ENCODE data around the gene S100A6. TPM values are rescaled to one million over a fixed set of nuclear protein-coding genes. Genes with fewer than 3 reads are reported as not detected.

Gene S100A6
- total RNA-seq, 2 donors from 2014 or later: 90.9 to 106 TPM

DNA sequence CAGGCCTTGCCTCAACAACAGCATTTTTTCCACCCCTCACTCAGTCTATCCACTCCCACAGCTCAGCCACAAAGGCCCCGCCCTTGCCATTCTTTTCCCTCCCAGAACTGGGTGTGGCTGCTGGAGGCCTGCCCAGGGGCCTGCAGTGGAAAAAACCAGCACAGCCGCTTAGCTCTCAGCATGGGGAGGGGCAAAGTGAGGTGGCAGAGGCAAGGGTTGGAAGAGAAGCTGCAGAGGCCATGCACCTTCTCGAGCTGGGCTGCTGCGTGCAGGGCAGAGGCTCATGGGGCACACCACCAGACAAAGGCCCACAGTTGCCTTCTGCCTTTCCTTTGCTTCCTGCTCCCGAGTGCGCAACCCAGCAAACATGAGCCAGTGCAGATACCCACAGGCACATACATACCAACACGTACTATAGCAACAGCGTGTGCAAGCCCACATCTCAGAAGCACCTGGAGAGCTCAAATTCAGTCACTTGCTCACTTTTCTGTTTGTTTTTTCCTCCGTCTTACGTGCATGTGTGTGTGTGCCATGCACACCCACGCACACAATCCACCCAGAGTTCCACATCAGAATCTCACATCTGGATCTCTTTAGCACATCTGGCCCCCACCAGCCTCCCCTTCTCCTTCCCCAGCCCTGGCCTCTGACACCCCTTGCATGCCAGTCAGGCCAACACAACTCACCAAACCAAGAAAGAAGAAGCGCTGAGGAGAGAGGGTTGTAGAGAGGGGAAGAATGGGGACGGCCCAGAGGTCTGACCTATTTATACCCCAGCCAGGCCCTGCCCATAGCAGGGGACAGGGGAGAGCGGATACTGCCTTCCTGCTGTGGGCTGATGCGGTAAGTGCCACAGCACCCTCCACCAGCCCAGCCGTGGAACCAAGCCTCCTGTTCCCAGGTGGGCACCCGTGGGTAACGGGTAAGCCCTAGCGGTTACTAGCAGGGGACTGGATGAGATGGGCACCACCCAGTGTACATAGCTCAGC lies 9.6 kb upstream of the S100A6 start, which contains the start of gene S100A4:
S100A4 (minus strand) TSS at position 740 of the 989 bp plus-strand sequence. CDS start 1,012 bp downstream, outside the sequence.
- Mint-ChIP-seq H3K4me3 (peak within 1 kb of the TSS; percentile 93), H3K4me1 (ENCODE audit: low read depth in 2 of 2) (peaks cover 54% of the 10 kb centered on the region in 2 donors), H3K27ac (peak within 1 kb of the TSS; percentile 94 to 96), H3K36me3 (no peaks in the 10 kb centered on the region), H3K9me3 (no peaks in the 10 kb centered on the region), H3K27me3 (no peaks in the 10 kb centered on the region)
- ATAC-seq (peak; percentile 88 to 90), DNase-seq (ENCODE audit: low spot score) (peak; percentile 81)

DNA sequence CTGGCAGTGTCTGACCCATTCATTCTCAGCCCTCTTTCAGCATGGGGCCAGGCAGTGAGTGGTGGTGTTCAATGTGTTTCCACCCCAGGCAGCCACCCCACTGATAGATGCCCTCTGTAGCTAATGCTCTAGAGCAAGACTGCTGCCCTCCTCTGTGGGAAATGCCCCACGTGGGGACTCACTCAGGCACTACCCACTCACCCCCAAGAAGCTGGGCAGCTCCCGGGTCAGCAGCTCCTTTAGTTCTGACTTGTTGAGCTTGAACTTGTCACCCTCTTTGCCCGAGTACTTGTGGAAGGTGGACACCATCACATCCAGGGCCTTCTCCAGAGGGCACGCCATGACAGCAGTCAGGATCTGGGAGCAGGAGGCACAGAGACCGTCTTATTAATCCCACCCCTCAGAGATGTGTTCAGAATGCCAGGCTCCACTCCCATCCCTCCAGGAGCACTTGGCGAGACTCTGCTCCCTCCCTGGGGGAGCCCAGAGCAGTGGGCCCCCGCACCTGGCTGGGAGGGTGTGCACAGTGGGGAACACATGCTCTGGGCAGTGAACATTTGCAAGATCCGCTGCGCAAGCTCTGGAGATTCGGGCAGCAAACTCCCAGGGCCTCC lies 8.8 kb upstream of the S100A6 start:
- DNase-seq (ENCODE audit: low spot score) (no peak), ATAC-seq (no peak)
- peaks cover 62% of the 10 kb centered on the region in 2 donors for H3K4me1 Mint-ChIP-seq (ENCODE audit: low read depth in 2 of 2)
- peak overlapping the region; percentile 93 for H3K4me3 Mint-ChIP-seq
- peak overlapping the region; percentile 94 to 96 for H3K27ac Mint-ChIP-seq
- no peaks in the 10 kb centered on the region for H3K36me3 Mint-ChIP-seq
- H3K27me3 Mint-ChIP-seq: no peaks in the 10 kb centered on the region
- H3K9me3 Mint-ChIP-seq: no peaks in the 10 kb centered on the region

DNA sequence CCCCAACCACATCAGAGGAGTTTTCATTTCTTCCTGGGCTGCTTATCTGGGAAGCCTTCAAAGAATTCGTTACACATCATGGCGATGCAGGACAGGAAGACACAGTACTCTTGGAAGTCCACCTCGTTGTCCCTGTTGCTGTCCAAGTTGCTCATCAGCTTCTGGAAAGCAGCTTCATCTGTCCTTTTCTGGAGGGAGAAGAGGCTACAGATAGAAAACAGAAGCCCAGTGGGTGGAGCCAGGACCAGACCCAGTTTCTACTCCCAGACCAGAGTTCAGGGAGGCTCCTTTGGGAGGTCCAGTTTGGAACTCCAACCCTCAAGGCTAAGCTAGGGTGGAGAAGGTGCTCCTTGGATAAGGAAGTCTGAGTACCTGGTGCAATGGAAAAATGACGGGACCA lies 7.9 kb upstream of the S100A6 start:
- no peaks in the 10 kb centered on the region for H3K9me3 Mint-ChIP-seq

DNA sequence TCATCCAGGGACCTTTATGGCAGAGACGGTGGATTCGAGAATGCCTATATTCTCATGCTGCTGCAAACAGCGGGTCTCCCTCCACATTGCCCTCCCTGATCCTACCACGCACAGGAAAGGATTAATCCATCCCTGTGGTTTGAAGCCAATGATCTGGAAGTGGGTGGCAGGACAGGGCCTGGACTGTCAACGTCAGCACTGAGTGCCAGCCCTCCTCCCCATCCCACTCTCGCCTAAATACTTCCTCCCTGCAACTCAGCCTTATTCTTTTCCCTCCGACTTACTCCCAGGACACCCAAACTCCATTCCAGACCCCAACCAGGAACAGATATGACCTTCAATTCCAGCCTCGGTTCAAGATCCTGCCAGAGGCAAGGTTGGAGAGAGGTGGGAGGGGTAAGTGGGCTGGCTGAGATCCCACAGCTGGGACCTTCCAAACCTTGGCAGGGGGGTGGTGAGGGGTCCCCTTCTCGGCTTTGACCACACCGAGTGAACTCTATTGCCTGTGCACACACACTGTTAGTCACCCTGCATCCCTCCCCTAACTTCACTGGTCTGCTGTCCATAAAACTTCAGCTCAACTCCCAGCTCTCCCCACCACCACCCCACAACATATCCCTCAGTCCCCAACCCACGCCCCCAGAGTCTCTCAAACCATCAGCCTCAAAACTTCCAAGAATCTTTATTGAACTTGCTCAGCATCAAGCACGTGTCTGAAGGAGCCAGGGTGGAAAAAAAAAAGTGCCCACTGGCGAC lies 7.3 kb upstream of the S100A6 start:
- no peaks in the 10 kb centered on the region for H3K27me3 Mint-ChIP-seq
- peak overlapping the region; percentile 86 to 94 for H3K27ac Mint-ChIP-seq
- no peak overlapping the region for H3K4me3 Mint-ChIP-seq
- H3K9me3 Mint-ChIP-seq: no peaks in the 10 kb centered on the region
- ATAC-seq: no peak
- H3K36me3 Mint-ChIP-seq: no peaks in the 10 kb centered on the region
- peaks cover 64 to 65% of the 10 kb centered on the region in 2 donors for H3K4me1 Mint-ChIP-seq (ENCODE audit: low read depth in 2 of 2)
- no peak for DNase-seq (ENCODE audit: low spot score)

More for the DNA sequence above, 7.9 kb upstream of the S100A6 start:
- ATAC-seq (no peak), DNase-seq (ENCODE audit: low spot score) (no peak)
- H3K4me1 Mint-ChIP-seq (ENCODE audit: low read depth in 2 of 2): peaks cover 64 to 65% of the 10 kb centered on the region in 2 donors
- no peaks in the 10 kb centered on the region for H3K27me3 Mint-ChIP-seq
- no peak overlapping the region for H3K4me3 Mint-ChIP-seq
- H3K27ac Mint-ChIP-seq: peak overlapping the region; percentile 94 to 96
- H3K36me3 Mint-ChIP-seq: no peaks in the 10 kb centered on the region

DNA sequence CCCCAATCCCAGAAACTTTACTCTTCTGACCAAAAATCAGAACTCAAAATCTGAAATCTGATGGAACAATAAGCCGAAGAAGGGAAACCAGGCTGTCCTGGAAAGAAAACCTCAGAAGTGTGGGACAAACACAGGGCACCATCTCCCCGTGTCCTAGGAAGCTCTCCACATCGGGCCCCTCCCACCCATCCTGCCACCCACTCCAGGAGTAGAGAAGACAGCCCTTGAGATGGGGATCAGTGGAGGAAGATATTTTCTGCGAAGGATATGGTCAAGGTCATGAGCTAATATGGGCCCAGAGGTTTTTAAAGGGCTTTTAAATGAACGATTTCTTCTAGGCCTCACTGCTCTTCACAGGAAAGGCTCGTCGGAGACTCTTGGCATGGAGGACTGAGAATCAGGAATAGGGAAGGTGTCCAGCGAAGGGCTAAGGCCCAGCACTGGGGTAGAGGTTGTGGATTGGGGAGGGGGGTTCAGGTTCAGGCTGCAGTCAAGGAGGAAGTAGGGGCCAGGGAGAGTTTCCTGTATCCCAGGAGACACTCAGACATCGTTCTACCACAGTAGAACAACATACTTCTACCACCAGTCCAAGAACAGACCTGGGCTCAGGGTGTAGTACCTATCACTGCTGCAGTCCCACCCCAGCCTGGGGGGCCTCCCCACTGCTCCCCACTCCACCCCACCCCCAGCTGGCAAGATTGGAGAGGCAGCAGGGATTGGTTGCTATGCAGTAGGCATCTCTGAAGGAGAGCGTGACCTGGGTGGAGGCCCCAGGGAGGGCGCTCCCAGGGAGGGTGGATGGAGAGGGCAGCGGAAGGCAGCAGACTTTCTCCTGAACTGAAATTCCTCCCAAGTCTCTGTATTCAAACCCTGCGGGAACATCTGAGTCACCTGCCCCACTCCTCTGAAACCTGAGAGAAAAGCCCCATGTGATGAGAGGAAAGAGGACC lies 6.1 kb upstream of the S100A6 start:
- H3K4me1 Mint-ChIP-seq (ENCODE audit: low read depth in 2 of 2): peaks cover 64 to 66% of the 10 kb centered on the region in 2 donors
- H3K27ac Mint-ChIP-seq: peak overlapping the region; percentile 86 to 95
- H3K36me3 Mint-ChIP-seq: no peaks in the 10 kb centered on the region
- H3K9me3 Mint-ChIP-seq: no peaks in the 10 kb centered on the region
- no peaks in the 10 kb centered on the region for H3K27me3 Mint-ChIP-seq
- ATAC-seq (no peak), DNase-seq (ENCODE audit: low spot score) (no peak)
- peak overlapping the region; percentile 50 for H3K4me3 Mint-ChIP-seq

DNA sequence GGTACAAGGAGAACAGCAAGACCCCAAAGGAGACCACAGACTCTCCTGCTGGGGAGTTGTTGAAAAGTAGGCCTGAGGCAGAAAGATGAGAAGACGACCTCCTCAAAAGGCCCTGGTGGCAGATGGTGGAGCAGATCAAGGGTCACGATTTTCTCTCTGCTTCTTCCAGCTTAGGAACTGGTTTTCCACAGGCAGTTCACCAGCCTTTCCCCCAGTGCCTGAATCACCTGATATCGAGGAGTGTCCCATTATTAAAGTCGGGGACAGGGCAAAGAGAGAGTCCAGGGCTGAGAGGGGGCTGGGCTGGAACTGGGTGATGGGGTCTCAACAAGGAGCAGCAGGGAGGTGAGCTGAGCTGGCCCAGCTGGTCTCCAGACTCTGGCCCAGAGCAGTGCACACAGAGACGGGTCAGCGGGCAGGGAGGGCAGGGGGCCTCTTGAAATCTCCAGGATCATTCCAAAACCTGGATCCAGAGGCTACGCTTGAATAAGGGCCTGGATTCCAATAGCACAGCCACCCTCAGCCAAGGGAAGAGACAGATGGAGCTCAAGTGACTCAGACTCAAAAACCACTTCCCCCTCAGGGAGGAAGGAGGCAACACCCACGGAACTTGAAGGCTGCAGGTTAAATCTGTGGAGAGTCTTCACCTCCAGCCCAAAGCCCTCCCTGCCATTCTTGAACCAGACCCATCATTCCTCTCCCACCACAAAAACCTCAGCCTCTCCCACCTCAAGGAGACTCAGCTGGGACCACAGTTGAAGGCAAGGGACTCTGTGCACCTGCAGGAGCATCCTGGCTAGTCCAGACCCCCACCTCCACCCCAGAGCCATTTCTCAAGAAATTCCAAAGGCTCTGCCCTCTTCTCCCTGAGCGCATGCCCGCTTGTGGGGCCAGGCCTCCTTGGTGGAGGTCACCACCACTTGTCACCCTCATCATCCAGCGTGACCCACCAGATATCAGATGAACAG lies 4.9 kb upstream of the S100A6 start, which contains the start of gene S100A5:
S100A5 (minus strand) TSS at position 541 of the 968 bp plus-strand sequence. CDS start 743 bp downstream, outside the sequence.
- H3K36me3 Mint-ChIP-seq: no peaks in the 10 kb centered on the region
- peaks cover 66% of the 10 kb centered on the region in 2 donors for H3K4me1 Mint-ChIP-seq (ENCODE audit: low read depth in 2 of 2)
- peak within 1 kb of the TSS; percentile 86 to 95 for H3K27ac Mint-ChIP-seq
- H3K9me3 Mint-ChIP-seq: no peaks in the 10 kb centered on the region
- peak within 1 kb of the TSS; percentile 53 for H3K4me3 Mint-ChIP-seq
- DNase-seq (ENCODE audit: low spot score) (no peak), ATAC-seq (no peak)
- no peaks in the 10 kb centered on the region for H3K27me3 Mint-ChIP-seq

DNA sequence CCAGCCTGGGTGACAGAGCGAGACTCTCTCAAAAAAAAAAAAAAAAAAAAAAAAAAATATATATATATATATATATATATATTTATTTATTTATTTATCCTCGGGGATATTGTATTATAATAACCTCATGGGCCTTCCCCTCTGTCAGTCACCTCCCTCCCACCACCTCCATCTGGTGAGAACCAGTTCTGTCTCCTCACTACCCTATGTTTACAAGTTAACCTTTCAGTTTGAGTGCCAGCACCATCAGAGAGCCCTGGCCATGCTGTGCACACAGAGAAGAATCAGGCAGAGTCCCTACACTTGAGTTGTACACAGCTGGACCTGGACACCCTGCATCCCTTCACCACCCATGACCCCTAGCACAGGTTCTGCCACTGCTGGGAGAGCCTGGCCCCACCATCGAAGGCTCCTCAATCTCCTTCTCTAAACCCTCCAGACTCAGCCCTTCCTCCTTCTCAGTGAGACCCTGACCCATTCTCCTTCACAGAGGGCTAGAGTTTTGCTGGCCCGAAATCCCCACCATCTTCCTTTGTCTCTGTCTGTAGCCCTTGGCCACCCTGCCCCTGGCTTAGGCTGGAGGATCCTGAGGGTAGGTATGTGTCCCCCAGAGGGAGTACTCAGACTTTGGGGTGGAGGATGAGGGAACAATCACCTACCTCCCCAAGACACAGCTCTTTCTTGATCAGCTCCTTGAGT lies 3.8 kb upstream of the S100A6 start:
- no peaks in the 10 kb centered on the region for H3K27me3 Mint-ChIP-seq
- no peaks in the 10 kb centered on the region for H3K9me3 Mint-ChIP-seq
- H3K4me3 Mint-ChIP-seq: peak overlapping the region; percentile 53
- no peaks in the 10 kb centered on the region for H3K36me3 Mint-ChIP-seq
- H3K27ac Mint-ChIP-seq: peak overlapping the region; percentile 86 to 95
- ATAC-seq (no peak), DNase-seq (ENCODE audit: low spot score) (no peak)
- peaks cover 63% of the 10 kb centered on the region in 2 donors for H3K4me1 Mint-ChIP-seq (ENCODE audit: low read depth in 2 of 2)

DNA sequence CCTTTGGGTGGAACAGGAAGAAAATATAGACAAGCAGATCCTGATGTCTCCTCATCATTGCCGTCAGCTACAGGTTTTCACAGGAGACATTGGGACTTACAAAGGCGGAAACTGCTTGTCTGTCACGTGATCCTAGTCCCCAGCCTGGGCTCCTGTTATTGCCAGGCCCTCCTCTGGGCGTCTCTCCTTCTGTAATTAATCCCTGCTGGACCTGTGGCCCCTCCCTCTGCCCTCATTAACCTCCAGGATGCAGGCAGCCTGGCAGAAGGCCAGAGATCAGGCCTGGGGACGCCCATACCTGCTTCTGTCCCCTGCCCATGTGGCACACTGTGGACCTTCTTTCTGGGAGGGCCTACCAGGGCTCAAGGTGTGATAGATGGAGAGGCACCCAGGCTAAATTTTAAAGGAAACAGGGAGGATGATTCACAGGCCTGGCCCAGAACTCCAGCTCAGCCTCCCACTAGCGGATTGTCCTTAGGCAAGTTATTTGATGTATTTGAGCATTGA lies 2.6 kb upstream of the S100A6 start:
- no peak for DNase-seq (ENCODE audit: low spot score)
- Mint-ChIP-seq H3K9me3 (no peaks in the 10 kb centered on the region), H3K27me3 (no peaks in the 10 kb centered on the region), H3K4me1 (ENCODE audit: low read depth in 2 of 2) (peaks cover 64 to 69% of the 10 kb centered on the region in 2 donors), H3K36me3 (no peaks in the 10 kb centered on the region), H3K4me3 (no peak overlapping the region), H3K27ac (no peak overlapping the region)
- ATAC-seq: no peak

DNA sequence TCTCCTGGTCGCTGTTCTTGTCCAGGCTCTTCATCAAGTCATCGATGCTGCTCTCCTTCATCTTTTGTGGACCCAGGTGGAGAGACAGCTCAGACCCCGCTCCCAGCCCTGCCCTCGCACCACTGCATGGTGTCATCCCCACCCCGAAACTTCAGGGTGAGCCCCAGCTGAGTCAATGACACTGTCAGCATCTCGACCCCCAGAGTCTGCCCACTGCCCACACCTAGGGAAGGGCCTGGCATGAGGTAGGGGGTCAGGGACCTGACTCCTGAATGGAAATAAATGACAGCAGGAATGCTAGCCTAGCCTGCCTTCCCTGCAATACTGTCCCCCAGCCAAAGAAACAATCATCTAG lies 1.6 kb upstream of the S100A6 start:
- Mint-ChIP-seq H3K36me3 (no peaks in the 10 kb centered on the region), H3K27ac (peak overlapping the region in 1 of 2 donors; percentile 95), H3K27me3 (no peaks in the 10 kb centered on the region), H3K9me3 (no peaks in the 10 kb centered on the region), H3K4me1 (ENCODE audit: low read depth in 2 of 2) (peaks cover 64 to 69% of the 10 kb centered on the region in 2 donors), H3K4me3 (peak overlapping the region; percentile 6)
- ATAC-seq: no peak
- DNase-seq (ENCODE audit: low spot score): no peak

DNA sequence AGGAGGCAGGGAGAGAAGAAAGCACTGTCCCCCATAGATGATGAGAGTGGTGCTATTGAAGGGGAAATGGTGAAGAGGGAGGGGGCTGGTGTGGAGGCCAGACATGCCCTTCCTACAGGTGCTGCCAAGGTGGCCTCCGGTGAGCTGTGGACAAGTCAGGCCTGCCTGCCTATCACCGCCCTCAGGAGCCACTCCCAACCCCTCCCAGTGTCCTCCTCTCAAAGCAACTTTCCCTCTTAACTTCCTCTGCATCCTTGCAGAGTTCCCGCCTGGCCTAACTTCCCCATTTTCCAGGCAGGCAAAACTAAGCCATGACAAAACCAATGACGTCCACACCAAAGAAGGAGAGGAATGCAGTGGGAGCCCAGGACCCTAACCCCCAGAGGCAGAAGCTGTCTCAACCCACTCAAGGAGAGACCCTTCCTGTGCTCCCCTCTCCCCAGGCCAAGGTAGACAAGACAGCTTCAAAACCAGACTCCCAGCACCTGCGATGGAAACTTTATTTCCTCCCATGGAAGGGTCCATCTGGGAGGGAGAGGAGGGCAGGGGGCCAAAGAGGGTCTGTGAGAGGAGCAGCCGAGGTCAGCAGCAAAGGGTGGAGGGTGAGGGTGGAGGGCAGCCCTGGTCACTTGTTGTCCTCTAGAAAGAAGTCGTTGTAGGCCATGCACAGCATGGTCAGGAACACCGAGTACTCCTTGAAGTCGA lies 1.0 kb upstream of the S100A6 start:
- Mint-ChIP-seq H3K36me3 (no peaks in the 10 kb centered on the region), H3K9me3 (no peaks in the 10 kb centered on the region), H3K4me1 (ENCODE audit: low read depth in 2 of 2) (peaks cover 68 to 72% of the 10 kb centered on the region in 2 donors), H3K27ac (peak overlapping the region; percentile 93 to 95), H3K4me3 (peak overlapping the region; percentile 93), H3K27me3 (no peaks in the 10 kb centered on the region)
- no peak for DNase-seq (ENCODE audit: low spot score)
- no peak for ATAC-seq

Measured in natural killer cell treated with Interleukin-12 subunit alpha and Interleukin-12 subunit beta and Interleukin-15 and Interleukin-18, amount 100 ng/mL, for 72 hours (primary cell).